ENCODE data around the gene TREM1. TPM values are rescaled to one million over a fixed set of nuclear protein-coding genes. Genes with fewer than 3 reads are reported as not detected.

Gene TREM1
- total RNA-seq, 4 donors from 2014 or later, result 1.0 to 2.2 TPM; not detected in 2

DNA sequence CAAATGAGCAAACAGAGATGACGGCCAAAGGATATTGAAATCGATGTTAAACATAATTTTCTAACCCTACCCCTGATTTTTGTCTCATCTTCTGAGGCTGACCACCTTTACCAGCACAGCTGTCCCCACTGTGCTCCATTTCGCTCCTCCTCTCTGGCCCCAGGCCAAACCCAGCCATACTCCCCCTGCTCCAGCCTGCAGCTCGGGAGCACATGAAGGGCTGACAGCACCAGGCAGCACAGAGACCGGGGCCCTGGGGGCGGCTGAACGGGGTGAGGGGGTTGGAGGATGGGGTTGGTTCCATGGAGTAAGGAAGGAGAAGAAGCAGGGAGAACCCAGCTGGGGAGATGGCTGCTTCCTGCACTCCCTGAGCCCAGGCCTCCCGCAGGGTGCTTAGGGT is 45.8 kb upstream of the TREM1 start:
- no peaks in the 10 kb centered on the region for H3K4me1 ChIP-seq
- no peaks in the 10 kb centered on the region for H3K36me3 ChIP-seq
- no peak for DNase-seq (ENCODE audit: low spot score in 2 of 2)
- WGBS, result 65% methylated on average over 8 of the region's 8 CpGs
- no peak overlapping the region for H3K27ac ChIP-seq
- H3K4me3 ChIP-seq, result no peak overlapping the region
- TF ChIP-seq, protein P1, sequence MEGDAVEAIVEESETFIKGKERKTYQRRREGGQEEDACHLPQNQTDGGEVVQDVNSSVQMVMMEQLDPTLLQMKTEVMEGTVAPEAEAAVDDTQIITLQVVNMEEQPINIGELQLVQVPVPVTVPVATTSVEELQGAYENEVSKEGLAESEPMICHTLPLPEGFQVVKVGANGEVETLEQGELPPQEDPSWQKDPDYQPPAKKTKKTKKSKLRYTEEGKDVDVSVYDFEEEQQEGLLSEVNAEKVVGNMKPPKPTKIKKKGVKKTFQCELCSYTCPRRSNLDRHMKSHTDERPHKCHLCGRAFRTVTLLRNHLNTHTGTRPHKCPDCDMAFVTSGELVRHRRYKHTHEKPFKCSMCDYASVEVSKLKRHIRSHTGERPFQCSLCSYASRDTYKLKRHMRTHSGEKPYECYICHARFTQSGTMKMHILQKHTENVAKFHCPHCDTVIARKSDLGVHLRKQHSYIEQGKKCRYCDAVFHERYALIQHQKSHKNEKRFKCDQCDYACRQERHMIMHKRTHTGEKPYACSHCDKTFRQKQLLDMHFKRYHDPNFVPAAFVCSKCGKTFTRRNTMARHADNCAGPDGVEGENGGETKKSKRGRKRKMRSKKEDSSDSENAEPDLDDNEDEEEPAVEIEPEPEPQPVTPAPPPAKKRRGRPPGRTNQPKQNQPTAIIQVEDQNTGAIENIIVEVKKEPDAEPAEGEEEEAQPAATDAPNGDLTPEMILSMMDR (IDR thresholded peaks at IDR 0.05), result no peak
- TF ChIP-seq POLR2A (IDR thresholded peaks at IDR 0.05), result no peak
- TF ChIP-seq POLR2AphosphoS5 (IDR thresholded peaks at IDR 0.05), result no peak
- TF ChIP-seq EP300 (IDR thresholded peaks at IDR 0.05), result no peak
- no peaks in the 10 kb centered on the region for H3K9me3 ChIP-seq
- peaks cover 38% of the 10 kb centered on the region for H3K27me3 ChIP-seq

GRCh38 chr6:41331401-41332150 is 45.1 kb upstream of the TREM1 start:
- H3K4me3 ChIP-seq, result no peak overlapping the region
- no peaks in the 10 kb centered on the region for H3K36me3 ChIP-seq
- H3K4me1 ChIP-seq, result no peaks in the 10 kb centered on the region
- no peak for DNase-seq (ENCODE audit: low spot score in 2 of 2)
- TF ChIP-seq POLR2A (IDR thresholded peaks at IDR 0.05), result no peak
- TF ChIP-seq EP300 (IDR thresholded peaks at IDR 0.05), result no peak
- TF ChIP-seq POLR2AphosphoS5 (IDR thresholded peaks at IDR 0.05), result no peak
- TF ChIP-seq, protein P1 (IDR thresholded peaks at IDR 0.05), result no peak
- no peak overlapping the region for H3K27ac ChIP-seq
- WGBS, result 87% methylated on average over 11 of the region's 11 CpGs
- peaks cover 40% of the 10 kb centered on the region for H3K27me3 ChIP-seq
- H3K9me3 ChIP-seq, result no peaks in the 10 kb centered on the region

DNA sequence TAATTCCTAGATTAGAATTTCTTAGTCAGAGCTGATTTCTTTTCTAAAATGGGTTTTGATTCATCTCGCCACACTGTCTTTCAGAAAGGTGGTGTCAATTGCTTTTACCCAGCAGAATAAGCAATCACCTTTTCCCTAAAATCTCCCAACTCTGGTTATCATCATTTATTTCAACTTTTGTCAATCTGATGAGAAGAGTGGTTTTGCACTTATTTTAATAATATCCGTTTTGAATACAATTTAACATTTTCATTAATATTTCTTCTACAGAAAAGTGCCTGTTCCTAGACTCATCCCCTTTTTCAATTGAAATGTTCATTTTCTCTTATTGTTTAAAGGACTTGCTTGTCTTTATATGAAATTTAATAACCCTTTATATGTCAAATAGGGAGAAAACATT is 40.7 kb upstream of the TREM1 start:
- WGBS, result 83% methylated on average over 2 of the region's 2 CpGs
- no peak for TF ChIP-seq POLR2AphosphoS5 (IDR thresholded peaks at IDR 0.05)
- TF ChIP-seq, protein P1 (IDR thresholded peaks at IDR 0.05), result no peak
- TF ChIP-seq EP300 (IDR thresholded peaks at IDR 0.05), result no peak
- no peak for TF ChIP-seq POLR2A (IDR thresholded peaks at IDR 0.05)
- Histone ChIP-seq H3K27ac (no peak overlapping the region), H3K36me3 (no peaks in the 10 kb centered on the region), H3K9me3 (no peaks in the 10 kb centered on the region), H3K4me3 (no peak overlapping the region), H3K4me1 (no peaks in the 10 kb centered on the region), H3K27me3 (peaks cover 45% of the 10 kb centered on the region)
- DNase-seq (ENCODE audit: low spot score in 2 of 2), result no peak

DNA sequence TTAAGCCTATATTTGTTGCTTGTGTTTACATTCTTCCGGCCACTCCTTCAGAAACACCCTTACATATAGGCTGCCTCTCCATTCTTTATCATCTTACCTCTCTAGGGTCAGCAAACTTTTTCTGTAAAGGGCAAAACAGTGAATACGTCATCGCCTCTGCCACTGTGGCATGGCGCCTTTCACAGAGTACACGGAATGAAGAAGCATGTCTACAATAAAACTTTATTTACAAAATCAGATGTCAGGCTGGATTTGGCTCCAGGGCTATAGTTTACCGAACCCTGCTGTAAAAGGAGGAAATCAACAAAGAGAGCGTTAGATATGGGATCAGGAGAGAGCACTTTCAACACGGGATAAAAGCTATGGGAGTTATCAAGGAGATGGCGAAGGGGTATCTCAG is 39.6 kb upstream of the TREM1 start:
- no peak overlapping the region for H3K4me3 ChIP-seq
- no peaks in the 10 kb centered on the region for H3K36me3 ChIP-seq
- no peaks in the 10 kb centered on the region for H3K9me3 ChIP-seq
- WGBS, result 61% methylated on average over 9 of the region's 9 CpGs
- TF ChIP-seq POLR2A (IDR thresholded peaks at IDR 0.05), result no peak
- no peak for TF ChIP-seq EP300 (IDR thresholded peaks at IDR 0.05)
- TF ChIP-seq, protein P1 (IDR thresholded peaks at IDR 0.05), result no peak
- no peak for TF ChIP-seq POLR2AphosphoS5 (IDR thresholded peaks at IDR 0.05)
- H3K27me3 ChIP-seq, result peaks cover 49% of the 10 kb centered on the region
- DNase-seq (ENCODE audit: low spot score in 2 of 2), result no peak
- H3K4me1 ChIP-seq, result no peaks in the 10 kb centered on the region
- no peak overlapping the region for H3K27ac ChIP-seq

- H3K4me3 ChIP-seq, result no peak overlapping the region
- no peak for TF ChIP-seq EP300 (IDR thresholded peaks at IDR 0.05)
- TF ChIP-seq, protein P1 (IDR thresholded peaks at IDR 0.05), result no peak
- no peak for TF ChIP-seq POLR2A (IDR thresholded peaks at IDR 0.05)
- no peak for TF ChIP-seq POLR2AphosphoS5 (IDR thresholded peaks at IDR 0.05)
These were observed 39.1 kb upstream of the TREM1 start for GRCh38 chr6:41325446-41326066.

More at GRCh38 chr6:41325446-41326066, 39.1 kb upstream of the TREM1 start:
- H3K27me3 ChIP-seq, result peaks cover 49% of the 10 kb centered on the region
- WGBS, result 51% methylated on average over 4 of the region's 4 CpGs
- no peak overlapping the region for H3K27ac ChIP-seq
- no peaks in the 10 kb centered on the region for H3K9me3 ChIP-seq
- DNase-seq (ENCODE audit: low spot score in 2 of 2), result no peak
- H3K4me1 ChIP-seq, result no peaks in the 10 kb centered on the region
- H3K36me3 ChIP-seq, result no peaks in the 10 kb centered on the region
